ENCODE data around the gene WDR45B. TPM values are rescaled to one million over a fixed set of nuclear protein-coding genes. Genes with fewer than 3 reads are reported as not detected.

Gene WDR45B
- total RNA-seq, 1 experiment from 2014 or later: 96.5 TPM

GRCh38 chr17:82619211-82619610, 29.0 kb downstream of the WDR45B start (continued):
- no peak for TF ChIP-seq ERG (CRISPR knock-in tag; IDR thresholded peaks at IDR 0.05)
- TF ChIP-seq FOXJ3 (CRISPR knock-in tag; IDR thresholded peaks at IDR 0.05; ENCODE audit: borderline replicate concordance): no peak
- TF ChIP-seq ZNF423 (CRISPR knock-in tag; IDR thresholded peaks at IDR 0.05): no peak
- TF ChIP-seq NFYB (CRISPR knock-in tag; conservative IDR thresholded peaks at IDR 0.05; ENCODE audit: low read depth): no peak
- TF ChIP-seq STAT6 (CRISPR knock-in tag; conservative IDR thresholded peaks at IDR 0.05; ENCODE audit: low read depth): no peak

- ChIA-PET CTCF (interaction anchor here (0.7 to 1.5 kb wide), 3 partner anchors 11 to 12 kb away, joined by 3 to 4 read pairs (median 3); no protein-coding TSS in a partner anchor), POLR2A (no interaction called here)
- Mint-ChIP-seq H3K4me1 (peaks cover 8% of the 10 kb centered on the region), H3K27me3 (ENCODE audit: low read depth) (no peaks in the 10 kb centered on the region), H3K36me3 (peaks cover 57% of the 10 kb centered on the region), H3K4me3 (no peak overlapping the region), H3K27ac (no peak overlapping the region), H3K9me3 (no peaks in the 10 kb centered on the region)
- ATAC-seq: no peak
- DNase-seq (ENCODE audit: low spot score): no peak
- no peak for TF ChIP-seq ERG (CRISPR knock-in tag; IDR thresholded peaks at IDR 0.05)
- no peak for TF ChIP-seq AR (CRISPR knock-in tag; IDR thresholded peaks at IDR 0.05)
These were observed 32.1 kb downstream of the WDR45B start for GRCh38 chr17:82616021-82616711.

- ChIA-PET CTCF (interaction anchor here (0.7 to 1.5 kb wide), 3 partner anchors 11 to 13 kb away, joined by 3 to 4 read pairs (median 3); no protein-coding TSS in a partner anchor), POLR2A (no interaction called here)
- peaks cover 53% of the 10 kb centered on the region for H3K36me3 Mint-ChIP-seq
- no peak overlapping the region for H3K4me3 Mint-ChIP-seq
- peaks cover 8% of the 10 kb centered on the region for H3K4me1 Mint-ChIP-seq
- ATAC-seq (peak; percentile 52), DNase-seq (ENCODE audit: low spot score) (peak; percentile 45)
- H3K27ac Mint-ChIP-seq: no peak overlapping the region
- H3K27me3 Mint-ChIP-seq (ENCODE audit: low read depth): no peaks in the 10 kb centered on the region
- no peaks in the 10 kb centered on the region for H3K9me3 Mint-ChIP-seq
- TF ChIP-seq E2F4 (CRISPR knock-in tag; IDR thresholded peaks at IDR 0.05; ENCODE audit: borderline replicate concordance, low read depth): no peak
- no peak for TF ChIP-seq E2F1 (CRISPR knock-in tag; IDR thresholded peaks at IDR 0.05)
- TF ChIP-seq ZNF219 (CRISPR knock-in tag; IDR thresholded peaks at IDR 0.05; ENCODE audit: borderline replicate concordance): no peak
- no peak for TF ChIP-seq STAT6 (CRISPR knock-in tag; conservative IDR thresholded peaks at IDR 0.05; ENCODE audit: low read depth)
- no peak for TF ChIP-seq USF2 (CRISPR knock-in tag; IDR thresholded peaks at IDR 0.05)
- no peak for TF ChIP-seq GRHL2 (CRISPR knock-in tag; IDR thresholded peaks at IDR 0.05; ENCODE audit: insufficient replicate concordance, severe bottlenecking)
- TF ChIP-seq PRRX2 (CRISPR knock-in tag; IDR thresholded peaks at IDR 0.05): no peak
- no peak for TF ChIP-seq SMAD4 (CRISPR knock-in tag; IDR thresholded peaks at IDR 0.05)
These were observed 32.9 kb downstream of the WDR45B start for GRCh38 chr17:82615084-82616020.
